ENCODE measurements around the gene SH2D5. TPM values are rescaled to one million over a fixed set of nuclear protein-coding genes. Genes with fewer than 3 reads are reported as not detected.

The SH2D5 gene
- polyA plus RNA-seq, 3 donors, result not detected

DNA sequence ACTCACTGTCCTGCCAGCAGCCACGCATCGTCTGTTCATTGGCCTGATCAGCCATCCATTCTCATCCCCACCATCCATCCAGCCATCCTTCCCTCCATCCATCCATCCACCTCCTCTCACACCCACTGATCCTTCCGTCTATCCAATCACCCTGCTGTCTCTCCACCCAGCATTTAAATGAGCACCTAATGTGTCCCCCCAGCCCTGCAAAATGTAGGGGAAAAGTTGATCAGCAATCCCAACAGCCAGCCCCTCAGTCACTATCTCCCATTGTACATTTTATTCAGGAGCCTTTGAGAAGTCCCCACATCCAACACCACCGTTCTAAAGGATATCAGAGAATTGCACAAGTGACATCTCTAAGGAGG, 60.3 kb downstream of the SH2D5 start:
- Histone ChIP-seq H3K4me1 (ENCODE audit: control insufficient read depth in 1 of 2, insufficient read depth in 2 of 2, low read length in 2 of 2) (no peaks in the 10 kb centered on the region), H3K36me3 (replicated peaks in 1 of 2; ENCODE audit: control insufficient read depth in 1 of 2, insufficient read depth in 2 of 2, low read length in 2 of 2) (peaks cover 0 to 2% of the 10 kb centered on the region in 2 donors), H3K9ac (ENCODE audit: insufficient read depth, low read length, poor library complexity, severe bottlenecking) (no peak overlapping the region), H3K9me3 (replicated peaks in 1 of 2; ENCODE audit: control insufficient read depth in 1 of 2, insufficient read depth in 1 of 2, low read length in 2 of 2) (no peaks in the 10 kb centered on the region), H2AFZ (ENCODE audit: insufficient read depth, low read depth, low read length, poor library complexity, severe bottlenecking) (no peak overlapping the region), H3K27me3 (ENCODE audit: control insufficient read depth in 2 of 2, insufficient read depth in 2 of 2, low read length in 2 of 2) (no peaks in the 10 kb centered on the region), H3K79me2 (ENCODE audit: insufficient read depth, low read length) (no peaks in the 10 kb centered on the region), H3K4me2 (replicated peaks; ENCODE audit: extremely low read depth, low read length, poor library complexity, severe bottlenecking) (no peak overlapping the region), H3K4me3 (replicated peaks in 1 of 3; ENCODE audit: low read depth in 2 of 3, low read length in 3 of 3) (no peak overlapping the region), H4K20me1 (ENCODE audit: insufficient read depth, low read length) (no peaks in the 10 kb centered on the region), H3K27ac (ENCODE audit: low read depth in 1 of 2, low read length in 2 of 2) (no peak overlapping the region)
- no peak overlapping the region for H3K4me3 Mint-ChIP-seq
- WGBS (ENCODE audit: insufficient coverage), result 93% methylated on average over 3 of the region's 4 CpGs
- DNase-seq, result no peak
- peak overlapping the region in 2 of 7 donors; percentile 1 to 58 for H3K27ac Mint-ChIP-seq
- no peaks in the 10 kb centered on the region for H3K4me1 Mint-ChIP-seq
- peaks cover 5 to 6% of the 10 kb centered on the region in 2 donors for H3K36me3 Mint-ChIP-seq
- H3K27me3 Mint-ChIP-seq (ENCODE audit: low read depth in 3 of 3), result peaks cover 0 to 1% (median 0%) of the 10 kb centered on the region in 3 donors
- peaks cover 0 to 4% (median 0%) of the 10 kb centered on the region in 7 donors for H3K9me3 Mint-ChIP-seq
- intact Hi-C loops (cut with micrococcal nuclease), result no loop called here
- TF ChIP-seq, protein P1, sequence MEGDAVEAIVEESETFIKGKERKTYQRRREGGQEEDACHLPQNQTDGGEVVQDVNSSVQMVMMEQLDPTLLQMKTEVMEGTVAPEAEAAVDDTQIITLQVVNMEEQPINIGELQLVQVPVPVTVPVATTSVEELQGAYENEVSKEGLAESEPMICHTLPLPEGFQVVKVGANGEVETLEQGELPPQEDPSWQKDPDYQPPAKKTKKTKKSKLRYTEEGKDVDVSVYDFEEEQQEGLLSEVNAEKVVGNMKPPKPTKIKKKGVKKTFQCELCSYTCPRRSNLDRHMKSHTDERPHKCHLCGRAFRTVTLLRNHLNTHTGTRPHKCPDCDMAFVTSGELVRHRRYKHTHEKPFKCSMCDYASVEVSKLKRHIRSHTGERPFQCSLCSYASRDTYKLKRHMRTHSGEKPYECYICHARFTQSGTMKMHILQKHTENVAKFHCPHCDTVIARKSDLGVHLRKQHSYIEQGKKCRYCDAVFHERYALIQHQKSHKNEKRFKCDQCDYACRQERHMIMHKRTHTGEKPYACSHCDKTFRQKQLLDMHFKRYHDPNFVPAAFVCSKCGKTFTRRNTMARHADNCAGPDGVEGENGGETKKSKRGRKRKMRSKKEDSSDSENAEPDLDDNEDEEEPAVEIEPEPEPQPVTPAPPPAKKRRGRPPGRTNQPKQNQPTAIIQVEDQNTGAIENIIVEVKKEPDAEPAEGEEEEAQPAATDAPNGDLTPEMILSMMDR (IDR thresholded peaks at IDR 0.05), result no peak

DNA sequence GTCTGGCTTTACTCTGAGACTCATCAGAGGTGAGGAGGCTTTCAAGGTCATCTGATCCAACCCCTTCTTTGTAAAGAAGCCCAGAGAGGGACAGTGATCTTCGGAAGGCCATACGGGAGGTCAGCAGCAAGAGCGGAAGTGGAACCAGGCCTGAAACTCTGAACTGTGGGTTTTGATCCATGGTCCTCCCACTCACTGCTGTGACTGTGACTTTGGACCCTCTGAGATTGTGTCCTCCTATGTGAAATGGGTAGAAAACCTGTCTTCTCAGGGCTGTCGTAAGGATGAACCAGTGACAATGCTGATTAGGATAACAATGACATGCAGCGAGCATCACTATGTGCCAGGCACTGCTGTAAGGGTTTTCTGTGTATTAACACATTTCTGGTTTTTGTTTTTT, 61.6 kb downstream of the SH2D5 start:
- Histone ChIP-seq H3K9ac (ENCODE audit: insufficient read depth, low read length, poor library complexity, severe bottlenecking) (no peak overlapping the region), H3K27me3 (ENCODE audit: control insufficient read depth in 2 of 2, insufficient read depth in 2 of 2, low read length in 2 of 2) (no peaks in the 10 kb centered on the region), H4K20me1 (ENCODE audit: insufficient read depth, low read length) (no peaks in the 10 kb centered on the region), H3K9me3 (replicated peaks in 1 of 2; ENCODE audit: control insufficient read depth in 1 of 2, insufficient read depth in 1 of 2, low read length in 2 of 2) (no peaks in the 10 kb centered on the region), H3K4me3 (replicated peaks in 1 of 3; ENCODE audit: low read depth in 2 of 3, low read length in 3 of 3) (no peak overlapping the region), H2AFZ (ENCODE audit: insufficient read depth, low read depth, low read length, poor library complexity, severe bottlenecking) (no peak overlapping the region), H3K79me2 (ENCODE audit: insufficient read depth, low read length) (no peaks in the 10 kb centered on the region), H3K36me3 (replicated peaks in 1 of 2; ENCODE audit: control insufficient read depth in 1 of 2, insufficient read depth in 2 of 2, low read length in 2 of 2) (peaks cover 0 to 2% of the 10 kb centered on the region in 2 donors), H3K27ac (ENCODE audit: low read depth in 1 of 2, low read length in 2 of 2) (no peak overlapping the region), H3K4me2 (replicated peaks; ENCODE audit: extremely low read depth, low read length, poor library complexity, severe bottlenecking) (no peak overlapping the region), H3K4me1 (ENCODE audit: control insufficient read depth in 1 of 2, insufficient read depth in 2 of 2, low read length in 2 of 2) (no peaks in the 10 kb centered on the region)
- Mint-ChIP-seq H3K4me1 (no peaks in the 10 kb centered on the region), H3K27me3 (ENCODE audit: low read depth in 3 of 3) (peaks cover 0 to 2% (median 1%) of the 10 kb centered on the region in 3 donors), H3K27ac (no peak overlapping the region), H3K36me3 (peaks cover 5 to 6% of the 10 kb centered on the region in 2 donors), H3K9me3 (peaks cover 0 to 5% (median 0%) of the 10 kb centered on the region in 7 donors), H3K4me3 (no peak overlapping the region)
- TF ChIP-seq, protein P1 (IDR thresholded peaks at IDR 0.05), result no peak
- DNase-seq, result no peak
- intact Hi-C loops (cut with micrococcal nuclease), result no loop called here
- WGBS (ENCODE audit: insufficient coverage), result 94% methylated on average over 4 of the region's 5 CpGs

Other genes with a start within 250 kb of the SH2D5 start
- gene CAMK2N1, start 246.5 kb downstream of the SH2D5 start, polyA plus RNA-seq, result not detected
- gene MUL1, start 224.6 kb downstream of the SH2D5 start, polyA plus RNA-seq, result 10 to 100 TPM in 2 of 3 donors, 1 to 10 TPM in 1; 7.2 to 28.1 (median 25.8) TPM
- gene FAM43B, start 180.1 kb downstream of the SH2D5 start, polyA plus RNA-seq, result not detected
- gene CDA, start 143.6 kb downstream of the SH2D5 start, polyA plus RNA-seq, result 100 to 1,000 TPM; 113 to 348 (median 217) TPM
- gene PINK1, start 99.2 kb downstream of the SH2D5 start, polyA plus RNA-seq, result 10 to 100 TPM; 21.6 to 32.7 (median 24.0) TPM
- 100 to 1,000 TPM; 125 to 245 (median 241) TPM for gene DDOST, start 71.3 kb downstream of the SH2D5 start, polyA plus RNA-seq
- under 1 TPM in 1 of 3 donors, not detected in 2; 0.16 TPM for gene KIF17, start 14.7 kb downstream of the SH2D5 start, polyA plus RNA-seq
- 100 to 1,000 TPM; 121 to 137 (median 135) TPM for gene HP1BP3, start 54.6 kb upstream of the SH2D5 start, polyA plus RNA-seq

Data from CD14-positive monocyte (primary cell).